A549 (cell line): Measurements from ENCODE around the gene UBA3. TPM values are rescaled to one million over a fixed set of nuclear protein-coding genes. Genes with fewer than 3 reads are reported as not detected.

Source experiments
- ATAC-seq, 2 experiments: fragments of 200-7000 bp in 1 of 2; fragments of >200 bp in 1 of 2; cut with Nextera tagmentation in 1 of 2; cut with Tn5 transposase in 1 of 2; 3 replicates each; pipeline versions ENCODE4 v1.8.0 to v1.9.1; 2018 to 2020; ENCODE audit warnings: mild to moderate bottlenecking in 1 of 2, moderate library complexity in 1 of 2
- CTCF ChIA-PET: fragments of 300-600 bp; sonication (Branson Sonifier 250); formaldehyde crosslinking; extraction: SDS; loops from one replicate; lab custom pipeline; 2021; ENCODE audit warnings: antibody characterized with exemption, inconsistent platforms; lab: Yijun Ruan, JAX
- POLR2A ChIA-PET: fragments of 350-600 bp; formaldehyde crosslinking; extraction: SDS; loops from one replicate; lab custom pipeline; 2021; ENCODE audit warnings: antibody characterized with exemption, inconsistent platforms; lab: Yijun Ruan, JAX
- DNase-seq, 2 experiments: peaks; one replicate each; pipeline versions ENCODE4 v3.0.0 to v3.0.0-alpha.2; 2011 to 2016; ENCODE audit warnings: low read depth in 1 of 2, low spot score in 1 of 2
- FAIRE-seq: peaks from 2 replicates; lab custom pipeline; 2011; peaks lifted over from hg19 to GRCh38; lab: Jason Lieb, UNC
- H3K27ac ChIP-seq, 2 experiments: fragments of >200 bp; sonication (Bioruptor Twin); formaldehyde crosslinking; 3 replicates each; pipeline ENCODE4 v1.5.1; 2016 to 2017
- H3K4me1 ChIP-seq: fragments of >200 bp; sonication (Bioruptor Twin); formaldehyde crosslinking; 3 replicates; pipeline ENCODE4 v1.6.1; 2016
- H3K4me2 ChIP-seq: fragments of >200 bp; sonication (Bioruptor Twin); formaldehyde crosslinking; 3 replicates; pipeline ENCODE4 v1.6.1; 2016
- H3K4me3 ChIP-seq: fragments of >200 bp; sonication (Bioruptor Twin); formaldehyde crosslinking; 3 replicates; pipeline ENCODE4 v1.5.1; 2016
- H3K9me3 ChIP-seq: fragments of >200 bp; sonication (Bioruptor Twin); formaldehyde crosslinking; 3 replicates; pipeline ENCODE4 v1.6.1; 2016
- BHLHE40 ChIP-seq: IDR thresholded peaks from 2 replicates; pipeline ENCODE4 v1.6.1; 2012; ENCODE audit warnings: low read depth, low read length, inconsistent platforms
- CHD4 ChIP-seq: fragments of 200-600 bp; sonication (generic); IDR thresholded peaks from 2 replicates; pipeline ENCODE4 v1.6.1; 2016; ENCODE audit warnings: antibody characterized with exemption, mild to moderate bottlenecking, borderline replicate concordance
- EHMT2 ChIP-seq: fragments of 200-600 bp; sonication (generic); IDR thresholded peaks from 2 replicates; pipeline ENCODE4 v1.6.1; 2016; ENCODE audit warnings: antibody characterized with exemption, low read depth, mild to moderate bottlenecking, moderate library complexity
- GATA3 ChIP-seq: IDR thresholded peaks from 2 replicates; pipeline ENCODE4 v1.6.1; 2012; ENCODE audit warnings: borderline replicate concordance
- HEYL ChIP-seq: fragments of 250-450 bp; sonication (Bioruptor Pico); IDR thresholded peaks from 2 replicates; pipeline ENCODE4 v1.8.0; 2021; ENCODE audit warnings: mild to moderate bottlenecking, moderate library complexity
- KDM1A ChIP-seq: fragments of 200-600 bp; sonication (generic); IDR thresholded peaks from 2 replicates; pipeline ENCODE4 v1.6.1; 2016; ENCODE audit warnings: low read depth, mild to moderate bottlenecking
- MYC ChIP-seq: IDR thresholded peaks from 2 replicates; pipeline ENCODE4 v1.6.1; 2012; ENCODE audit warnings: mild to moderate bottlenecking, inconsistent platforms, low read length, improper control_type of control experiment, borderline replicate concordance
- NFE2L2 ChIP-seq: fragments of 150-350 bp; conservative IDR thresholded peaks from 2 replicates; pipeline ENCODE4 v1.6.1; 2014; ENCODE audit warnings: low read length
- NPAS2 ChIP-seq: fragments of 250-450 bp; sonication (Bioruptor Pico); IDR thresholded peaks from 2 replicates; pipeline ENCODE4 v1.8.0; 2022; ENCODE audit warnings: mild to moderate bottlenecking, moderate library complexity, borderline replicate concordance
- NR3C1 ChIP-seq: fragments of >200 bp; sonication (Bioruptor Twin); formaldehyde crosslinking; IDR thresholded peaks from 3 replicates; pipeline ENCODE4 v1.6.1; 2017
- POLR2A ChIP-seq: IDR thresholded peaks from 2 replicates; pipeline ENCODE4 v1.6.1; 2012; ENCODE audit warnings: mild to moderate bottlenecking, low read length
- TFCP2L1 ChIP-seq: fragments of 250-450 bp; sonication (Bioruptor Pico); IDR thresholded peaks from 2 replicates; pipeline ENCODE4 v1.5.0; 2021; ENCODE audit warnings: mild to moderate bottlenecking
- ZNF302 ChIP-seq: fragments of 250-450 bp; sonication (Bioruptor Pico); IDR thresholded peaks from 2 replicates; pipeline ENCODE4 v1.9.0; 2021; ENCODE audit warnings: inconsistent platforms, mild to moderate bottlenecking, moderate library complexity
- WGBS: methylation state at CpG from one replicate; pipeline ENCODE4 v1.1.6; 2017; ENCODE audit errors: missing lambda C conversion rate; 5-methylcytosine and 5-hydroxymethylcytosine counted together
- polyA plus RNA-seq, 4 experiments: library from polyadenylated mRNA; depleted of rRNA in 3 of 4; stranded (reverse); fragments of >200 nt; fragmentation: RNase III in 1 of 4; extraction: RNeasy Plus Mini Kit Qiagen cat#74134 plus additional on column Dnase treatment in 1 of 4; gene quantifications; 2 replicates in 3 of 4; 3 replicates in 1 of 4; pipeline ENCODE4 v1.2.3, GENCODE V29; 2011 to 2017
- TF ChIP-seq, protein P1 (sequence below): fragments of >200 bp; sonication (Bioruptor Twin); formaldehyde crosslinking; IDR thresholded peaks from 3 replicates; pipeline ENCODE4 v1.6.1; 2016
- TF ChIP-seq, protein P2 (sequence below): fragments of 150-350 bp; IDR thresholded peaks from 2 replicates; pipeline ENCODE4 v1.6.1; 2014; ENCODE audit warnings: low read depth, mild to moderate bottlenecking, low read length
- TF ChIP-seq, protein P3 (sequence below): fragments of >200 bp; sonication (Bioruptor Twin); formaldehyde crosslinking; IDR thresholded peaks from 3 replicates; pipeline ENCODE4 v1.5.1; 2016
- TF ChIP-seq, protein P4 (sequence below): fragments of >200 bp; sonication (Bioruptor Twin); formaldehyde crosslinking; IDR thresholded peaks from 2 replicates; pipeline ENCODE4 v1.6.1; 2016
- TF ChIP-seq, protein P5 (sequence below): fragments of 250-450 bp; sonication (Bioruptor Pico); IDR thresholded peaks from 2 replicates; pipeline ENCODE4 v1.5.0; 2021; ENCODE audit warnings: mild to moderate bottlenecking, moderate library complexity, borderline replicate concordance
- TF ChIP-seq, protein P6 (sequence below): fragments of 450-650 bp; IDR thresholded peaks from 2 replicates; pipeline ENCODE4 v1.6.1; 2014; ENCODE audit warnings: antibody characterized with exemption

Gene UBA3
- polyA plus RNA-seq, 2 of the 4 experiments (the other 2 are of a cell fraction), result 50.0 to 62.7 TPM

DNA sequence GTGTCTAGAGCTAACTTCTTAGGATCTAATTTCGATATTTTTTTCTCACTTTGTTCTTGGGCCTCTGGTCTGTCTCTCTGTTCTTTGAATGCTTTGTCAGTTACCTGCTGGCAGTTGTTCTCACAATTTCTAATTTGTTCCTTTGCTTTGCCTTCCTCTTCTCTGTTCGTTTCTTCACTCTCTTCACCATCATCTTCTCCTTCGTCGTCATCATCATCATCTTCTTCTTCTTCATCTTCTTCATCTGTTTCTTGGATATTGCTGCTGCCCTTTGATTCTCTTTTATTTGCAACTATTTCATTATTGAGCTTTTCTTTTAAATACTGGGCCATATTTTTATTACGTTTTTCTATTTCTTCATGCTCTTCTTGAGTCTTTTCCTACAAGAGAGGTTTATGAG, 39.5 kb upstream of the UBA3 start:
- FAIRE-seq, result no peak
- DNase-seq, result no peak
- no peak overlapping the region for H3K4me3 ChIP-seq
- H3K27ac ChIP-seq, result no peak overlapping the region
- H3K4me1 ChIP-seq, result no peaks in the 10 kb centered on the region
- TF ChIP-seq ZNF302 (CRISPR knock-in tag), result no peak
- TF ChIP-seq EHMT2, result no peak
- no peak for TF ChIP-seq HEYL (CRISPR knock-in tag)
- no peak for TF ChIP-seq KDM1A
- TF ChIP-seq, protein P1, sequence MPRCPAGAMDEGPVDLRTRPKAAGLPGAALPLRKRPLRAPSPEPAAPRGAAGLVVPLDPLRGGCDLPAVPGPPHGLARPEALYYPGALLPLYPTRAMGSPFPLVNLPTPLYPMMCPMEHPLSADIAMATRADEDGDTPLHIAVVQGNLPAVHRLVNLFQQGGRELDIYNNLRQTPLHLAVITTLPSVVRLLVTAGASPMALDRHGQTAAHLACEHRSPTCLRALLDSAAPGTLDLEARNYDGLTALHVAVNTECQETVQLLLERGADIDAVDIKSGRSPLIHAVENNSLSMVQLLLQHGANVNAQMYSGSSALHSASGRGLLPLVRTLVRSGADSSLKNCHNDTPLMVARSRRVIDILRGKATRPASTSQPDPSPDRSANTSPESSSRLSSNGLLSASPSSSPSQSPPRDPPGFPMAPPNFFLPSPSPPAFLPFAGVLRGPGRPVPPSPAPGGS, result no peak
- TF ChIP-seq, protein P2, sequence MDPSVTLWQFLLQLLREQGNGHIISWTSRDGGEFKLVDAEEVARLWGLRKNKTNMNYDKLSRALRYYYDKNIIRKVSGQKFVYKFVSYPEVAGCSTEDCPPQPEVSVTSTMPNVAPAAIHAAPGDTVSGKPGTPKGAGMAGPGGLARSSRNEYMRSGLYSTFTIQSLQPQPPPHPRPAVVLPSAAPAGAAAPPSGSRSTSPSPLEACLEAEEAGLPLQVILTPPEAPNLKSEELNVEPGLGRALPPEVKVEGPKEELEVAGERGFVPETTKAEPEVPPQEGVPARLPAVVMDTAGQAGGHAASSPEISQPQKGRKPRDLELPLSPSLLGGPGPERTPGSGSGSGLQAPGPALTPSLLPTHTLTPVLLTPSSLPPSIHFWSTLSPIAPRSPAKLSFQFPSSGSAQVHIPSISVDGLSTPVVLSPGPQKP, result no peak
- TF ChIP-seq, protein P3, sequence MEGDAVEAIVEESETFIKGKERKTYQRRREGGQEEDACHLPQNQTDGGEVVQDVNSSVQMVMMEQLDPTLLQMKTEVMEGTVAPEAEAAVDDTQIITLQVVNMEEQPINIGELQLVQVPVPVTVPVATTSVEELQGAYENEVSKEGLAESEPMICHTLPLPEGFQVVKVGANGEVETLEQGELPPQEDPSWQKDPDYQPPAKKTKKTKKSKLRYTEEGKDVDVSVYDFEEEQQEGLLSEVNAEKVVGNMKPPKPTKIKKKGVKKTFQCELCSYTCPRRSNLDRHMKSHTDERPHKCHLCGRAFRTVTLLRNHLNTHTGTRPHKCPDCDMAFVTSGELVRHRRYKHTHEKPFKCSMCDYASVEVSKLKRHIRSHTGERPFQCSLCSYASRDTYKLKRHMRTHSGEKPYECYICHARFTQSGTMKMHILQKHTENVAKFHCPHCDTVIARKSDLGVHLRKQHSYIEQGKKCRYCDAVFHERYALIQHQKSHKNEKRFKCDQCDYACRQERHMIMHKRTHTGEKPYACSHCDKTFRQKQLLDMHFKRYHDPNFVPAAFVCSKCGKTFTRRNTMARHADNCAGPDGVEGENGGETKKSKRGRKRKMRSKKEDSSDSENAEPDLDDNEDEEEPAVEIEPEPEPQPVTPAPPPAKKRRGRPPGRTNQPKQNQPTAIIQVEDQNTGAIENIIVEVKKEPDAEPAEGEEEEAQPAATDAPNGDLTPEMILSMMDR, result no peak
- H3K4me2 ChIP-seq, result no peak overlapping the region
- 46% methylated on average over 5 of the region's 5 CpGs for WGBS
- no peaks in the 10 kb centered on the region for H3K9me3 ChIP-seq
- POLR2A ChIA-PET, result no interaction called here
- ATAC-seq, result no peak
- CTCF ChIA-PET, result interaction anchor here (0.6 to 7.5 kb wide), 16 partner anchors 12 to 552 kb away, joined by 3 to 49 read pairs (median 4); partner anchors contain the start of gene ARL6IP5

DNA sequence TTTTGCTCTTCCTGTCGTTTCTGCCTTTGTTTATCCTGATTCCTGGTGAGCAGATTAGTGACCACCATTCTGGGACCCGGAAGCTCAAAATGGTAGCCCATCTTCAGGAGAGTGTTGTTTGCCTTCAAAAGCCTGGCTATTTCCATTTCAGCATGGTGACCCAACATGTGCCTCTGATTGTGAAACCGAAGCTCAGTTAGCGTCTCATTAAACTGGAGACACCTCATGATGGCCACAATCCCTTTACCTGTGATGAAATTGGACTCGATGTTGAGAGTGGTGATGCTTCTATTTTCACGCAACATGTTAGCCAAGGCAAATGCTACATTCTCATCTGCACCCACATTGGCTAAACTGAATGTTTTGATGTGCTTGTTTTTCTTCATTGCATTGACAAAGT, 39.0 kb upstream of the UBA3 start:
- 76% methylated on average over 6 of the region's 6 CpGs for WGBS
- ChIA-PET CTCF (interaction anchor here (0.6 to 7.5 kb wide), 13 partner anchors 9 to 627 kb away, joined by 3 to 49 read pairs (median 4); partner anchors contain the start of gene ARL6IP5), POLR2A (no interaction called here)
- ATAC-seq, result no peak
- Histone ChIP-seq H3K4me1 (no peaks in the 10 kb centered on the region), H3K4me2 (no peak overlapping the region), H3K9me3 (no peaks in the 10 kb centered on the region), H3K4me3 (no peak overlapping the region), H3K27ac (no peak overlapping the region)
- no peak for DNase-seq
- TF ChIP-seq BHLHE40 (no peak), CHD4 (no peak), POLR2A (no peak), NR3C1 (no peak)
- no peak for FAIRE-seq

DNA sequence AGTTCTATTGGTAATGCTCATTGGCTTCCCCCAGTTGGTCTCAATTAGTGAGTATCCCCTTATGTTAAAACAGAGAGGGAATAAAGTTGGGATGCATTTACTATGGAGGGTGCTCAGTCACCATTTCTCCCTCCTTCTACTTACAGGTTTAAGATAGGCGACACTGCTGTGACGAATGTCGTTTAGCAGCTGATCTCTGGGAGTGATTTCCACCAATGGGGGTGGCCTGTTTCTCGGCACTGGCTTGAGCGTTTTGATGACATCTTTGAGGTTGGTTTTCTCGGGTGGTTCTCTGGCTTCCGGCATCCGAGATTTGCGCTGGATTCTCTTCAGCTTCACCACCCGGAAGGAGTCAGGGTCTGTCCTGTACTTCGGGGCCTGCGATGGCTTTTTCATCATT, 38.4 kb upstream of the UBA3 start:
- no peak for DNase-seq
- TF ChIP-seq NFE2L2 (no peak), GATA3 (no peak), TFCP2L1 (CRISPR knock-in tag) (no peak), ZNF302 (CRISPR knock-in tag) (no peak), NPAS2 (CRISPR knock-in tag) (no peak), MYC (no peak), POLR2A (no peak), HEYL (CRISPR knock-in tag) (no peak)
- TF ChIP-seq, protein P4, sequence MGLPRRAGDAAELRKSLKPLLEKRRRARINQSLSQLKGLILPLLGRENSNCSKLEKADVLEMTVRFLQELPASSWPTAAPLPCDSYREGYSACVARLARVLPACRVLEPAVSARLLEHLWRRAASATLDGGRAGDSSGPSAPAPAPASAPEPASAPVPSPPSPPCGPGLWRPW, result no peak
- TF ChIP-seq, protein P5, sequence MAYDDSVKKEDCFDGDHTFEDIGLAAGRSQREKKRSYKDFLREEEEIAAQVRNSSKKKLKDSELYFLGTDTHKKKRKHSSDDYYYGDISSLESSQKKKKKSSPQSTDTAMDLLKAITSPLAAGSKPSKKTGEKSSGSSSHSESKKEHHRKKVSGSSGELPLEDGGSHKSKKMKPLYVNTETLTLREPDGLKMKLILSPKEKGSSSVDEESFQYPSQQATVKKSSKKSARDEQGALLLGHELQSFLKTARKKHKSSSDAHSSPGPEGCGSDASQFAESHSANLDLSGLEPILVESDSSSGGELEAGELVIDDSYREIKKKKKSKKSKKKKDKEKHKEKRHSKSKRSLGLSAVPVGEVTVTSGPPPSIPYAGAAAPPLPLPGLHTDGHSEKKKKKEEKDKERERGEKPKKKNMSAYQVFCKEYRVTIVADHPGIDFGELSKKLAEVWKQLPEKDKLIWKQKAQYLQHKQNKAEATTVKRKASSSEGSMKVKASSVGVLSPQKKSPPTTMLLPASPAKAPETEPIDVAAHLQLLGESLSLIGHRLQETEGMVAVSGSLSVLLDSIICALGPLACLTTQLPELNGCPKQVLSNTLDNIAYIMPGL (CRISPR knock-in tag), result no peak
- TF ChIP-seq, protein P6, sequence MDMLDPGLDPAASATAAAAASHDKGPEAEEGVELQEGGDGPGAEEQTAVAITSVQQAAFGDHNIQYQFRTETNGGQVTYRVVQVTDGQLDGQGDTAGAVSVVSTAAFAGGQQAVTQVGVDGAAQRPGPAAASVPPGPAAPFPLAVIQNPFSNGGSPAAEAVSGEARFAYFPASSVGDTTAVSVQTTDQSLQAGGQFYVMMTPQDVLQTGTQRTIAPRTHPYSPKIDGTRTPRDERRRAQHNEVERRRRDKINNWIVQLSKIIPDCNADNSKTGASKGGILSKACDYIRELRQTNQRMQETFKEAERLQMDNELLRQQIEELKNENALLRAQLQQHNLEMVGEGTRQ, result no peak
- TF ChIP-seq, all 56 proteins: peak for 0
- Histone ChIP-seq H3K9me3 (no peaks in the 10 kb centered on the region), H3K4me1 (no peaks in the 10 kb centered on the region), H3K27ac (no peak overlapping the region), H3K4me3 (no peak overlapping the region), H3K4me2 (no peak overlapping the region)
- no peak for ATAC-seq
- ChIA-PET CTCF (interaction anchor here (0.7 to 7.5 kb wide), 7 partner anchors 9 to 628 kb away, joined by 3 to 49 read pairs (median 4); no protein-coding TSS in a partner anchor), POLR2A (no interaction called here)
- no peak for FAIRE-seq
- 87% methylated on average over 12 of the region's 12 CpGs for WGBS
